ENCODE results near the gene DRC1. TPM values are rescaled to one million over a fixed set of nuclear protein-coding genes. Genes with fewer than 3 reads are reported as not detected.

Gene DRC1
- total RNA-seq, 1 donor from 2014 or later: not detected

GRCh38 chr2:26442301-26442700 lies 40.6 kb downstream of the DRC1 start:
- peaks cover 19% of the 10 kb centered on the region for H3K27me3 Mint-ChIP-seq
- no peaks in the 10 kb centered on the region for H3K36me3 Mint-ChIP-seq (ENCODE audit: low read depth)
- intact Hi-C loops (cut with micrococcal nuclease): no loop called here
- H3K4me1 Mint-ChIP-seq: no peaks in the 10 kb centered on the region
- no peak for DNase-seq
- H3K4me3 Mint-ChIP-seq: no peak overlapping the region
- no peak overlapping the region for H3K27ac Mint-ChIP-seq
- H3K9me3 Mint-ChIP-seq: no peaks in the 10 kb centered on the region

DNA sequence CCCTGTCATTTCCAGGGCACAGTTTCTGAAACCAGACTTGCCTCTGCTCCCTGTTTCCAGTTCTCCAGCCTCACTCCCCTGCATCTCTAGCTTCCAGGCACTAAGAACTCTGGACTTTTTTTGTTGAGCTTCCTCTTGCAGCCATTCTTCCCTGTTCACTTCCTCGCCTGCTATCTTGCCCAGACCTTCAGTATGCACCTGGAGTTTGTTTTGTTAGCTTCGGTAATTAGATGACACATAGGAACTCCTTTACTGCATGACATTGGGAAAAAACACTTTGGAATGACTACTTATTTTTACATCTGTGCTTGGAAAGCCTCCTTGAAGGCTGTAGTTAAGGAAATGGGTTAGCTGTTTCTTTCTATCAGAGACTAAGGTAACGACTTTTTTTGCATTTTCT lies 41.0 kb downstream of the DRC1 start:
- Mint-ChIP-seq H3K4me1 (no peaks in the 10 kb centered on the region), H3K9me3 (no peaks in the 10 kb centered on the region), H3K36me3 (ENCODE audit: low read depth) (no peaks in the 10 kb centered on the region), H3K27me3 (peaks cover 19% of the 10 kb centered on the region), H3K4me3 (no peak overlapping the region), H3K27ac (no peak overlapping the region)
- DNase-seq: no peak
- intact Hi-C loops (cut with micrococcal nuclease): no loop called here

GRCh38 chr2:26444236-26444635 lies 42.5 kb downstream of the DRC1 start:
- Mint-ChIP-seq H3K4me3 (no peak overlapping the region), H3K27ac (no peak overlapping the region), H3K4me1 (no peaks in the 10 kb centered on the region), H3K36me3 (ENCODE audit: low read depth) (no peaks in the 10 kb centered on the region), H3K27me3 (peaks cover 10% of the 10 kb centered on the region), H3K9me3 (no peaks in the 10 kb centered on the region)
- DNase-seq: no peak
- intact Hi-C loops (cut with micrococcal nuclease): no loop called here

- no peaks in the 10 kb centered on the region for H3K9me3 Mint-ChIP-seq
- H3K36me3 Mint-ChIP-seq (ENCODE audit: low read depth): no peaks in the 10 kb centered on the region
- H3K4me3 Mint-ChIP-seq: no peak overlapping the region
- no peak overlapping the region for H3K27ac Mint-ChIP-seq
- no peaks in the 10 kb centered on the region for H3K4me1 Mint-ChIP-seq
- DNase-seq: no peak
- H3K27me3 Mint-ChIP-seq: peaks cover 19% of the 10 kb centered on the region
- intact Hi-C loops (cut with micrococcal nuclease): no loop called here
Measured at GRCh38 chr2:26448651-26449050, 46.9 kb downstream of the DRC1 start.

DNA sequence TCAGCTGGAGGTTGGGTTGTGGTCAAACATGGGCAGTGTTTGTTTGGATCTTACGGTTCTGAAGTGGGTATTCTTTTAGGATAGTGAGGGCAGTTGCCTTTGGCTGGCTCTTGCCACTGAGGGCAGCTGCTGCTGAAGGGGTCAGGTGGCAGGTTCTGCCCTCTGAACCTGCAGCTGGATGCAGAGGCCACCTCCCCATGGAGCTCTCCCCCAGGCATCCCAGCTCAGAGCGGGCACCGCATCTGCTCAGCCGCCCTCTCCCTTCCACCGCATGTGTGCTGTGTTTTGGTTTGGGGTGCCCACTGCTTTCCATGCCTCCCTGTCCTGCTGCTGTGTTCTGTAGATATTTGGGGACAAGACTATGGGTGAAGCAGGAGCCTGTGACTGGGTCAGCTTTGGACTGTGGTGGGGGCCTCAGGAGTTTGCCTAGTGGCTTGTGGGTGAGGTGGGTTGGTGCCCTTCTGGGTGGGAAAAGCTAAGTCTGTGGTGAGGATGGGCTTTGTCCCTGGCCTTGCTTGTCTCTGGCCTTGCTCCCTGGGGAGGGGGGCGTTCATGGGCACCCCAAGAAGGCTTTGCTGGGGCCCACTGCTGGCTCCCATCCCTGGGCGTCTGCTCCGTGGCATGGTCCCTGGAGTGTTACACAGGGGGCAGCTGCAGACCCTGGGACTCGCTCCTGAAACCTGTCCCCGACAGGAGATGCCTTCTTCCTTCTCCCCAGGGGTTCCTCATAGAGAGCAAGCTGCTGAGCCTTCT lies 47.7 kb downstream of the DRC1 start:
- H3K27me3 Mint-ChIP-seq: peaks cover 17% of the 10 kb centered on the region
- no peaks in the 10 kb centered on the region for H3K36me3 Mint-ChIP-seq (ENCODE audit: low read depth)
- H3K4me3 Mint-ChIP-seq: no peak overlapping the region
- H3K9me3 Mint-ChIP-seq: no peaks in the 10 kb centered on the region
- H3K4me1 Mint-ChIP-seq: no peaks in the 10 kb centered on the region
- intact Hi-C loops (cut with micrococcal nuclease): no loop called here
- no peak overlapping the region for H3K27ac Mint-ChIP-seq
- no peak for DNase-seq

DNA sequence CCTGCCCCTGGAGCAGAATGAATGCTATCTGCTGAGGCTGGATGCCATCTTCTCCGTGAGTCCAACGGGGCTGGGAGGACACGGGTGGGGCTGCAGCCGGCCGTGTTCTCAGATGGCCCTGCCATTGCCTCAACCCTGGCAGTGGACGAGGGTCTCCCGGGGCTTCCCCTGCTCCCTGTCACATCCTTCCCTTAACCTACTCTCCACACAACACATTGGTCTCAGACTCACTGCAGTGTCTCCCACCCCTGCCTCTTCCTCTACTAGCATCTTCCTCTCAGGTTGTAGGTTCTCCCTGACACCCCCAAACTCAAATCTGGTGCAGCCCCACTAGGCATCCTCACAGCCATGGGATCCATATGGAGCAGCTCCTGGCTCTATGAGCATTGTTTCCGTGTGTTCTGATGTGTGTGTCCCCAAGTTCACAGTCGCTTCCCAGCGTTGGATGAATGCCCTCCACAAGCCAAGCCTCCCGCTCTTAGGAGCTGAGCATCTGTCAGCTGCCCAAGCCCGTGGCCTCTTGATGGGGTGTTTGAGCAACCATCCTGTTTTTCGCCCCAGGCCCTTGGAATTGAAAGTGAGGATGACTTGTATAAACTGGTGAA lies 48.4 kb downstream of the DRC1 start:
- H3K36me3 Mint-ChIP-seq (ENCODE audit: low read depth): no peaks in the 10 kb centered on the region

GRCh38 chr2:26451700-26452099 lies 50.0 kb downstream of the DRC1 start:
- H3K27ac Mint-ChIP-seq: no peak overlapping the region
- no peak overlapping the region for H3K4me3 Mint-ChIP-seq
- no peaks in the 10 kb centered on the region for H3K4me1 Mint-ChIP-seq
- peaks cover 13% of the 10 kb centered on the region for H3K27me3 Mint-ChIP-seq
- no peaks in the 10 kb centered on the region for H3K9me3 Mint-ChIP-seq
- H3K36me3 Mint-ChIP-seq (ENCODE audit: low read depth): no peaks in the 10 kb centered on the region
- intact Hi-C loops (cut with micrococcal nuclease): no loop called here
- no peak for DNase-seq

More for the DNA sequence above, 48.4 kb downstream of the DRC1 start:
- intact Hi-C loops (cut with micrococcal nuclease): no loop called here
- peaks cover 15% of the 10 kb centered on the region for H3K27me3 Mint-ChIP-seq
- no peak overlapping the region for H3K4me3 Mint-ChIP-seq
- no peaks in the 10 kb centered on the region for H3K4me1 Mint-ChIP-seq
- no peak overlapping the region for H3K27ac Mint-ChIP-seq
- DNase-seq: no peak
- no peaks in the 10 kb centered on the region for H3K9me3 Mint-ChIP-seq

DNA sequence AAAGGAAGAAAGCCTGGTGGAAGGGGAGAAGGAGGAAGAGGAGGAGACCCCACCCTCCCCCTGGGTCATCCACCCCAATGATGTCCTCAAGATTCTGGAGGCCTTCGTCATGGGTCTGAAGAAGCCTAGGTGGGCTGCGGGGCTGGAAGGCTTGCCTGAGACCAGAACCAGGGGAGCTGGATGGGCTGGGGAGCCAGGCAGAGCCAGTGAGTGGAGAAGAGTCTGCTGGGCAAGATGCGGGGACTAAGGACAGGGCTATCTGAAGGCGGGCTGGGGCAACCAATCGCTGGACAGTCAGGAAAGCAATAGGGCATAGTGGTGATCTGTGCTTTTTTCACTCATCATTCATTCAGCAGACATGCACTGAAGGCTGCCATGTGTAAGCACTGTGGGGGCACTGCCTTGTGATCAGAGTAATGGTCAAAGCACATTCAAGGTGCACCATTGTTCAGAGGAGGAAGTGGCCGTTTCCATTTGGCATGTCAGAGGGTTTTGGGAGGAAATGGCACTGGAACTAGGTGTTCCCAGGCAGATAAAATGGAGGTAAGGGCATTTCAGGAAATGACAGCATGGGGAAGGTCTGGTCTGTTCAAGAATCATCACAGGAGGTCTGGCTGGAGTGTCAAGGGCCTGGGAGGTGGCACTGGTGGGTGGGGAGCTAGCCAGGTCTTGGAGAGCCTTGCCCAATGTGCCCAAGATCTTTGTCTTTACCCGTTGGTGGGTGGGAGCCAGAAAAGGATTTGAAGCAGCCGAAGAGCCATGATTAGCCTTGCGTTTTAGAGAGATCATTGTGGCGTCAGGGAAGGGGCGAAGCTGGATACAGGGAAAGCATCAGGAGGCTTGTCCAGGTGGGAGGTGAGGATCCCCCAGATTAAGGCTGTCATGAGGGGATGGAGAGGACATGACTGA lies 52.0 kb downstream of the DRC1 start:
- Mint-ChIP-seq H3K9me3 (no peaks in the 10 kb centered on the region), H3K4me1 (no peaks in the 10 kb centered on the region), H3K27ac (no peak overlapping the region), H3K27me3 (peaks cover 13% of the 10 kb centered on the region), H3K4me3 (no peak overlapping the region), H3K36me3 (ENCODE audit: low read depth) (no peaks in the 10 kb centered on the region)
- intact Hi-C loops (cut with micrococcal nuclease): no loop called here
- DNase-seq: no peak

- Mint-ChIP-seq H3K27ac (no peak overlapping the region), H3K27me3 (peaks cover 13% of the 10 kb centered on the region), H3K4me3 (no peak overlapping the region), H3K36me3 (ENCODE audit: low read depth) (no peaks in the 10 kb centered on the region), H3K9me3 (no peaks in the 10 kb centered on the region), H3K4me1 (no peaks in the 10 kb centered on the region)
- intact Hi-C loops (cut with micrococcal nuclease): no loop called here
- no peak for DNase-seq
Measured at GRCh38 chr2:26454561-26455001, 52.9 kb downstream of the DRC1 start.

GRCh38 chr2:26455037-26455669 lies 53.4 kb downstream of the DRC1 start:
- Mint-ChIP-seq H3K36me3 (ENCODE audit: low read depth) (no peaks in the 10 kb centered on the region), H3K9me3 (no peaks in the 10 kb centered on the region), H3K27me3 (peaks cover 13% of the 10 kb centered on the region), H3K4me1 (no peaks in the 10 kb centered on the region), H3K27ac (no peak overlapping the region), H3K4me3 (no peak overlapping the region)
- DNase-seq: no peak
- intact Hi-C loops (cut with micrococcal nuclease): no loop called here

GRCh38 chr2:26455670-26456439 lies 54.1 kb downstream of the DRC1 start:
- H3K27me3 Mint-ChIP-seq: peaks cover 13% of the 10 kb centered on the region
- no peaks in the 10 kb centered on the region for H3K4me1 Mint-ChIP-seq
- DNase-seq: no peak
- H3K27ac Mint-ChIP-seq: no peak overlapping the region
- intact Hi-C loops (cut with micrococcal nuclease): no loop called here
- H3K9me3 Mint-ChIP-seq: no peaks in the 10 kb centered on the region
- H3K4me3 Mint-ChIP-seq: no peak overlapping the region
- no peaks in the 10 kb centered on the region for H3K36me3 Mint-ChIP-seq (ENCODE audit: low read depth)

GRCh38 chr2:26456440-26457250 lies 54.9 kb downstream of the DRC1 start:
- Mint-ChIP-seq H3K4me3 (no peak overlapping the region), H3K27me3 (peaks cover 11% of the 10 kb centered on the region), H3K4me1 (no peaks in the 10 kb centered on the region), H3K9me3 (no peaks in the 10 kb centered on the region), H3K27ac (no peak overlapping the region), H3K36me3 (ENCODE audit: low read depth) (no peaks in the 10 kb centered on the region)
- intact Hi-C loops (cut with micrococcal nuclease): no loop called here
- DNase-seq: no peak
